GM12891 (cell line): ENCODE data around the gene TMCC3.

Experiments used
- PAX5 ChIP-seq: IDR thresholded peaks from 2 replicates; pipeline ENCODE4 v1.6.1; 2011; ENCODE audit warnings: low read length, moderate library complexity, mild to moderate bottlenecking; ENCODE audit not compliant: insufficient read depth, severe bottlenecking
- POLR2A ChIP-seq: IDR thresholded peaks from 2 replicates; pipeline ENCODE4 v1.6.1; 2011; ENCODE audit warnings: low read depth, low read length, control low read depth
- POLR2AphosphoS5 ChIP-seq: IDR thresholded peaks from 2 replicates; pipeline ENCODE4 v1.6.1; 2011; ENCODE audit warnings: low read depth, low read length, control low read depth
- POU2F2 ChIP-seq: IDR thresholded peaks from 2 replicates; pipeline ENCODE4 v1.6.1; 2011; ENCODE audit warnings: low read depth, mild to moderate bottlenecking, control low read depth, low read length, moderate library complexity
- SPI1 ChIP-seq: IDR thresholded peaks from 2 replicates; pipeline ENCODE4 v1.6.1; 2011; ENCODE audit warnings: low read depth, low read length, control low read depth
- TAF1 ChIP-seq: IDR thresholded peaks from 2 replicates; pipeline ENCODE4 v1.6.1; 2011; ENCODE audit warnings: low read depth, low read length, control low read depth

DNA sequence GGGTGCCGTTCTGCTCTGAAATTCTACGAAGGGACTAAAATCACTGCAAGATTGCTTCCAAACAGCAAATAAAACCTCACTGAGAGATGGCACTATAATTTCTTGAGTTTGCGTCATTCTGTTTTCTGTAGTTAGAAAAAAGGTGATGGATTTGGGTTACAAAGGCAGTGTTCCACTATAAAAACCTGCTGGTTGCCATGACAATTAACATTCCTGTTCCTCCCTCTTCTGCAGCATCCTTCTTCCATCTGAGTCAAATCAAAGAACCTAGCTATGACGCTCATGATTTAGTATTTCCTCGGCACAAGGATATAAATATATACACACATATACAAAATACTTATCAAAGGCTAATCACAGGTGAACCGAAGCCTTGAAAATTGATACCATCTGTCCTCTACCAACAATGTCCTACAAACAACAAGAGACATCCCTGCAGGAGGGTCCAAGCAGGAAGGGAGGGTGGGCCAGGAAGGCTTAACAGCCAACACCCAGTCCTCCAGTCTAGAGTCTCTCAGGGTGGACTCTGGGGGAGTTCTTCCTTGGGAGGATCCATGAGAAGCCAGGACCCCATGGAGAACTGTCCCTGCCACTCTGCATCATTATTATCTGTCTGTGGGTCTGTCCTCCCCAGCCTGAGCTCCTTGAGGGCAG is 21.4 kb downstream of the TMCC3 start:
- TF ChIP-seq POLR2A, result no peak
- TF ChIP-seq POLR2AphosphoS5, result no peak
- no peak for TF ChIP-seq TAF1
- TF ChIP-seq SPI1, result no peak
- no peak for TF ChIP-seq PAX5
- TF ChIP-seq POU2F2, result no peak
